Kidney epithelial cell (primary cell): ENCODE results near the gene SBF1. TPM values are rescaled to one million over a fixed set of nuclear protein-coding genes. Genes with fewer than 3 reads are reported as not detected.

Source experiments
- DNase-seq: peaks from one replicate; pipeline ENCODE4 v3.0.0-alpha.2; 2010; ENCODE audit warnings: low read depth
- H3K27me3 ChIP-seq: 2 replicates; pipeline ENCODE4 v1.6.0; 2011; ENCODE audit warnings: low read length; ENCODE audit not compliant: control insufficient read depth, insufficient read depth
- H3K36me3 ChIP-seq: 2 replicates; pipeline ENCODE4 v1.5.1; 2011; ENCODE audit warnings: low read length; ENCODE audit not compliant: control insufficient read depth, insufficient read depth
- H3K4me3 ChIP-seq: 2 replicates; pipeline ENCODE4 v1.5.1; 2011; ENCODE audit warnings: low read depth, mild to moderate bottlenecking, control low read depth, low read length
- CTCF ChIP-seq: IDR thresholded peaks from 2 replicates; pipeline ENCODE4 v1.5.1; 2011; ENCODE audit warnings: mild to moderate bottlenecking, moderate library complexity, low read length, control low read depth, inconsistent platforms; ENCODE audit not compliant: insufficient read depth, poor library complexity, severe bottlenecking
- total RNA-seq: library from RNA; depleted of rRNA; stranded (reverse); fragments of >200 nt; gene quantifications from 2 replicates; pipeline ENCODE4 v1.2.3, GENCODE V29; 2015

The SBF1 gene
- total RNA-seq, 1 donor from 2014 or later = 96.6 TPM

- no peak for DNase-seq
- Histone ChIP-seq H3K4me3 (no peak overlapping the region), H3K36me3 (no peaks in the 10 kb centered on the region), H3K27me3 (no peaks in the 10 kb centered on the region)
- TF ChIP-seq CTCF = no peak
Observed at GRCh38 chr22:50468626-50469025, 6.2 kb downstream of the SBF1 start.

- no peak for TF ChIP-seq CTCF
- no peaks in the 10 kb centered on the region for H3K36me3 ChIP-seq
- no peaks in the 10 kb centered on the region for H3K27me3 ChIP-seq
- no peak overlapping the region for H3K4me3 ChIP-seq
- no peak for DNase-seq
Observed at GRCh38 chr22:50467773-50468440, 6.9 kb downstream of the SBF1 start.

GRCh38 chr22:50467341-50467740 lies 7.5 kb downstream of the SBF1 start:
- H3K36me3 ChIP-seq = no peaks in the 10 kb centered on the region
- H3K27me3 ChIP-seq = no peaks in the 10 kb centered on the region
- DNase-seq = no peak
- no peak for TF ChIP-seq CTCF
- no peak overlapping the region for H3K4me3 ChIP-seq

- Histone ChIP-seq H3K36me3 (peaks cover 2% of the 10 kb centered on the region), H3K27me3 (no peaks in the 10 kb centered on the region), H3K4me3 (no peak overlapping the region)
- no peak for DNase-seq
- no peak for TF ChIP-seq CTCF
Observed at GRCh38 chr22:50465066-50465930, 9.5 kb downstream of the SBF1 start.

GRCh38 chr22:50464451-50464850 lies 10.4 kb downstream of the SBF1 start:
- no peak for TF ChIP-seq CTCF
- H3K36me3 ChIP-seq = peaks cover 2% of the 10 kb centered on the region
- H3K27me3 ChIP-seq = no peaks in the 10 kb centered on the region
- DNase-seq = no peak
- H3K4me3 ChIP-seq = no peak overlapping the region
